T-helper 2 cell treated with Interferon-gamma antibody and Interleukin-4, amounts not matched to agents 5 μg/mL and 100 μg/mL, for 36 hours (primary cell): ENCODE measurements around the gene CNTN4.

Experiments
- DNase-seq: peaks from one replicate; pipeline ENCODE4 v3.0.0; 2021; ENCODE audit warnings: low spot score
- H3K27ac Mint-ChIP-seq: one replicate; pipeline ENCODE4 v1.8.0; 2021; ENCODE audit warnings: mild to moderate bottlenecking, mixed read lengths
- H3K27me3 Mint-ChIP-seq: one replicate; pipeline ENCODE4 v1.8.0; 2021; ENCODE audit warnings: low read depth, mixed read lengths
- H3K36me3 Mint-ChIP-seq: one replicate; pipeline ENCODE4 v1.8.0; 2021; ENCODE audit warnings: low read depth, mixed read lengths
- H3K4me1 Mint-ChIP-seq: one replicate; pipeline ENCODE4 v1.8.0; 2021; ENCODE audit warnings: low read depth, mixed read lengths
- H3K4me3 Mint-ChIP-seq: one replicate; pipeline ENCODE4 v1.8.0; 2022; ENCODE audit warnings: mild to moderate bottlenecking, moderate library complexity, mixed read lengths
- H3K9me3 Mint-ChIP-seq: one replicate; pipeline ENCODE4 v1.8.0; 2021; ENCODE audit warnings: mixed read lengths

CNTN4 gene

GRCh38 chr3:2356298-2356950 is 257.8 kb downstream of the CNTN4 start:
- peaks cover 6% of the 10 kb centered on the region for H3K9me3 Mint-ChIP-seq
- H3K27me3 Mint-ChIP-seq, result no peaks in the 10 kb centered on the region
- no peak for DNase-seq
- H3K4me3 Mint-ChIP-seq, result no peak overlapping the region
- no peaks in the 10 kb centered on the region for H3K4me1 Mint-ChIP-seq
- H3K27ac Mint-ChIP-seq, result no peak overlapping the region
- no peaks in the 10 kb centered on the region for H3K36me3 Mint-ChIP-seq

GRCh38 chr3:2360815-2361214 is 262.1 kb downstream of the CNTN4 start:
- Mint-ChIP-seq H3K27me3 (no peaks in the 10 kb centered on the region), H3K4me1 (no peaks in the 10 kb centered on the region), H3K36me3 (no peaks in the 10 kb centered on the region), H3K4me3 (no peak overlapping the region), H3K27ac (no peak overlapping the region), H3K9me3 (no peaks in the 10 kb centered on the region)
- no peak for DNase-seq

GRCh38 chr3:2362122-2362521 is 263.5 kb downstream of the CNTN4 start:
- Mint-ChIP-seq H3K4me3 (no peak overlapping the region), H3K9me3 (no peaks in the 10 kb centered on the region), H3K4me1 (no peaks in the 10 kb centered on the region), H3K27me3 (no peaks in the 10 kb centered on the region), H3K36me3 (no peaks in the 10 kb centered on the region), H3K27ac (no peak overlapping the region)
- no peak for DNase-seq

- no peaks in the 10 kb centered on the region for H3K36me3 Mint-ChIP-seq
- H3K4me3 Mint-ChIP-seq, result no peak overlapping the region
- H3K27me3 Mint-ChIP-seq, result no peaks in the 10 kb centered on the region
- H3K9me3 Mint-ChIP-seq, result no peaks in the 10 kb centered on the region
- H3K27ac Mint-ChIP-seq, result no peak overlapping the region
- DNase-seq, result no peak
- H3K4me1 Mint-ChIP-seq, result no peaks in the 10 kb centered on the region
These were observed 265.2 kb downstream of the CNTN4 start for GRCh38 chr3:2363854-2364253.

GRCh38 chr3:2370317-2370716 is 271.7 kb downstream of the CNTN4 start:
- Mint-ChIP-seq H3K4me3 (no peak overlapping the region), H3K27ac (no peak overlapping the region), H3K27me3 (no peaks in the 10 kb centered on the region), H3K36me3 (no peaks in the 10 kb centered on the region), H3K4me1 (no peaks in the 10 kb centered on the region), H3K9me3 (no peaks in the 10 kb centered on the region)
- no peak for DNase-seq

- H3K36me3 Mint-ChIP-seq, result no peaks in the 10 kb centered on the region
- no peak for DNase-seq
- H3K9me3 Mint-ChIP-seq, result no peaks in the 10 kb centered on the region
- H3K27ac Mint-ChIP-seq, result no peak overlapping the region
- H3K27me3 Mint-ChIP-seq, result no peaks in the 10 kb centered on the region
- no peak overlapping the region for H3K4me3 Mint-ChIP-seq
- no peaks in the 10 kb centered on the region for H3K4me1 Mint-ChIP-seq
These were observed 273.6 kb downstream of the CNTN4 start for GRCh38 chr3:2372306-2372705.

GRCh38 chr3:2375376-2375775 is 276.7 kb downstream of the CNTN4 start:
- H3K4me1 Mint-ChIP-seq, result no peaks in the 10 kb centered on the region
- H3K36me3 Mint-ChIP-seq, result no peaks in the 10 kb centered on the region
- H3K27ac Mint-ChIP-seq, result no peak overlapping the region

GRCh38 chr3:2377281-2377680 is 278.6 kb downstream of the CNTN4 start:
- Mint-ChIP-seq H3K36me3 (no peaks in the 10 kb centered on the region), H3K4me1 (no peaks in the 10 kb centered on the region), H3K27me3 (no peaks in the 10 kb centered on the region), H3K27ac (no peak overlapping the region), H3K4me3 (no peak overlapping the region), H3K9me3 (no peaks in the 10 kb centered on the region)
- no peak for DNase-seq

More at GRCh38 chr3:2375376-2375775, 276.7 kb downstream of the CNTN4 start:
- no peak for DNase-seq
- Mint-ChIP-seq H3K9me3 (no peaks in the 10 kb centered on the region), H3K27me3 (no peaks in the 10 kb centered on the region), H3K4me3 (no peak overlapping the region)

GRCh38 chr3:2390926-2391532 is 292.4 kb downstream of the CNTN4 start:
- DNase-seq, result no peak
- no peak overlapping the region for H3K27ac Mint-ChIP-seq
- H3K4me1 Mint-ChIP-seq, result no peaks in the 10 kb centered on the region
- H3K36me3 Mint-ChIP-seq, result no peaks in the 10 kb centered on the region
- H3K9me3 Mint-ChIP-seq, result no peaks in the 10 kb centered on the region
- H3K27me3 Mint-ChIP-seq, result no peaks in the 10 kb centered on the region
- no peak overlapping the region for H3K4me3 Mint-ChIP-seq

GRCh38 chr3:2391896-2392295 is 293.2 kb downstream of the CNTN4 start:
- Mint-ChIP-seq H3K36me3 (no peaks in the 10 kb centered on the region), H3K27ac (no peak overlapping the region), H3K27me3 (no peaks in the 10 kb centered on the region), H3K9me3 (no peaks in the 10 kb centered on the region), H3K4me3 (no peak overlapping the region), H3K4me1 (no peaks in the 10 kb centered on the region)
- no peak for DNase-seq

GRCh38 chr3:2392981-2393380 is 294.3 kb downstream of the CNTN4 start:
- Mint-ChIP-seq H3K9me3 (no peaks in the 10 kb centered on the region), H3K4me1 (no peaks in the 10 kb centered on the region), H3K27ac (no peak overlapping the region), H3K36me3 (no peaks in the 10 kb centered on the region), H3K4me3 (no peak overlapping the region), H3K27me3 (no peaks in the 10 kb centered on the region)
- no peak for DNase-seq

- H3K27ac Mint-ChIP-seq, result no peak overlapping the region
- no peaks in the 10 kb centered on the region for H3K36me3 Mint-ChIP-seq
- H3K27me3 Mint-ChIP-seq, result no peaks in the 10 kb centered on the region
- no peaks in the 10 kb centered on the region for H3K9me3 Mint-ChIP-seq
- H3K4me3 Mint-ChIP-seq, result no peak overlapping the region
- DNase-seq, result no peak
- H3K4me1 Mint-ChIP-seq, result no peaks in the 10 kb centered on the region
These were observed 316.4 kb downstream of the CNTN4 start for GRCh38 chr3:2415083-2415482.

- Mint-ChIP-seq H3K27me3 (no peaks in the 10 kb centered on the region), H3K4me3 (no peak overlapping the region), H3K36me3 (no peaks in the 10 kb centered on the region), H3K27ac (no peak overlapping the region), H3K4me1 (no peaks in the 10 kb centered on the region), H3K9me3 (peaks cover 4% of the 10 kb centered on the region)
- no peak for DNase-seq
These were observed 322.3 kb downstream of the CNTN4 start for GRCh38 chr3:2420919-2421318.

GRCh38 chr3:2423143-2423542 is 324.5 kb downstream of the CNTN4 start:
- Mint-ChIP-seq H3K4me1 (no peaks in the 10 kb centered on the region), H3K27me3 (no peaks in the 10 kb centered on the region), H3K27ac (no peak overlapping the region), H3K9me3 (peaks cover 4% of the 10 kb centered on the region), H3K36me3 (no peaks in the 10 kb centered on the region), H3K4me3 (no peak overlapping the region)
- DNase-seq, result no peak

GRCh38 chr3:2441558-2441957 is 342.9 kb downstream of the CNTN4 start:
- no peak overlapping the region for H3K27ac Mint-ChIP-seq
- no peak for DNase-seq
- no peak overlapping the region for H3K4me3 Mint-ChIP-seq
- no peaks in the 10 kb centered on the region for H3K4me1 Mint-ChIP-seq
- no peaks in the 10 kb centered on the region for H3K27me3 Mint-ChIP-seq
- no peaks in the 10 kb centered on the region for H3K36me3 Mint-ChIP-seq
- no peaks in the 10 kb centered on the region for H3K9me3 Mint-ChIP-seq
